H9 (cell line): ENCODE data around the gene LRRC63. TPM values are rescaled to one million over a fixed set of nuclear protein-coding genes. Genes with fewer than 3 reads are reported as not detected.

Experiments used
- DNase-seq: peaks from one replicate; pipeline ENCODE4 v3.0.0-alpha.2; 2017
- H2AFZ ChIP-seq: one replicate; pipeline ENCODE4 v1.6.1; 2013; ENCODE audit warnings: mild to moderate bottlenecking, low read length, control low read depth, moderate library complexity
- H2AK5ac ChIP-seq: 2 replicates; pipeline ENCODE4 v1.6.1; 2013; ENCODE audit warnings: low read length, control low read depth, mixed read lengths; ENCODE audit not compliant: insufficient read length
- H2BK120ac ChIP-seq: one replicate; pipeline ENCODE4 v1.6.1; 2013; ENCODE audit warnings: low read depth, mild to moderate bottlenecking, low read length, control low read depth, inconsistent platforms; ENCODE audit not compliant: poor library complexity, severe bottlenecking
- H2BK12ac ChIP-seq: 2 replicates; pipeline ENCODE4 v1.6.1; 2013; ENCODE audit warnings: low read length, control low read depth, mixed read lengths, low read depth; ENCODE audit not compliant: insufficient read length
- H2BK15ac ChIP-seq: 2 replicates; pipeline ENCODE4 v1.6.1; 2013; ENCODE audit warnings: low read depth, low read length, control low read depth
- H2BK20ac ChIP-seq: one replicate; pipeline ENCODE4 v1.6.1; 2013; ENCODE audit warnings: low read depth, mild to moderate bottlenecking, low read length, control low read depth, inconsistent platforms; ENCODE audit not compliant: poor library complexity, severe bottlenecking
- H2BK5ac ChIP-seq: 2 replicates; pipeline ENCODE4 v1.6.1; 2013; ENCODE audit warnings: low read length, control low read depth, mixed read lengths; ENCODE audit not compliant: insufficient read length
- H3K14ac ChIP-seq: 2 replicates; pipeline ENCODE4 v1.6.1; 2013; ENCODE audit warnings: low read length, control low read depth; ENCODE audit not compliant: insufficient read depth
- H3K18ac ChIP-seq: 2 replicates; pipeline ENCODE4 v1.6.1; 2013; ENCODE audit warnings: low read depth, mild to moderate bottlenecking, mixed read lengths, low read length, control low read depth; ENCODE audit not compliant: insufficient read length
- H3K23ac ChIP-seq: 2 replicates; pipeline ENCODE4 v1.6.1; 2013; ENCODE audit warnings: low read length, control low read depth, mixed read lengths, low read depth; ENCODE audit not compliant: insufficient read length
- H3K23me2 ChIP-seq: 2 replicates; pipeline ENCODE4 v1.6.1; 2013; ENCODE audit warnings: low read depth, mild to moderate bottlenecking, mixed read lengths, low read length, control low read depth; ENCODE audit not compliant: insufficient read length, poor library complexity, severe bottlenecking
- H3K27ac ChIP-seq: 2 replicates; pipeline ENCODE4 v1.5.1; 2013; ENCODE audit warnings: low read length, control low read depth, mixed read lengths, low read depth; ENCODE audit not compliant: insufficient read length
- H3K27me3 ChIP-seq: 2 replicates; pipeline ENCODE4 v1.6.1; 2013; ENCODE audit warnings: low read length, control low read depth, inconsistent platforms; ENCODE audit not compliant: insufficient read depth
- H3K4ac ChIP-seq: 2 replicates; pipeline ENCODE4 v1.6.1; 2013; ENCODE audit warnings: low read depth, mild to moderate bottlenecking, control low read depth, inconsistent platforms, low read length, moderate library complexity
- H3K4me1 ChIP-seq: 2 replicates; pipeline ENCODE4 v1.6.1; 2013; ENCODE audit warnings: low read length, control low read depth, inconsistent platforms; ENCODE audit not compliant: insufficient read depth
- H3K4me2 ChIP-seq: 2 replicates; pipeline ENCODE4 v1.6.1; 2013; ENCODE audit warnings: low read length, control low read depth, mixed read lengths; ENCODE audit not compliant: insufficient read length, insufficient read depth
- H3K56ac ChIP-seq: 2 replicates; pipeline ENCODE4 v1.6.1; 2013; ENCODE audit warnings: low read depth, mild to moderate bottlenecking, mixed read lengths, low read length, control low read depth; ENCODE audit not compliant: insufficient read length
- H3K79me1 ChIP-seq: 2 replicates; pipeline ENCODE4 v1.6.1; 2013; ENCODE audit warnings: low read depth, mild to moderate bottlenecking, moderate library complexity, low read length, control low read depth, inconsistent platforms; ENCODE audit not compliant: insufficient read depth, poor library complexity, severe bottlenecking
- H3K79me2 ChIP-seq: 2 replicates; pipeline ENCODE4 v1.6.1; 2013; ENCODE audit warnings: low read length, control low read depth, inconsistent platforms; ENCODE audit not compliant: insufficient read depth
- H3K9ac ChIP-seq: 2 replicates; pipeline ENCODE4 v1.6.1; 2013; ENCODE audit warnings: low read length, control low read depth, mixed read lengths; ENCODE audit not compliant: insufficient read length; ENCODE audit errors: extremely low read depth
- H3K9me3 ChIP-seq: one replicate; pipeline ENCODE4 v1.6.1; 2013; ENCODE audit warnings: low read depth, low read length, inconsistent platforms; ENCODE audit not compliant: control insufficient read depth
- H3T11ph ChIP-seq: one replicate; pipeline ENCODE4 v1.6.1; 2013; ENCODE audit warnings: mild to moderate bottlenecking, low read length, control low read depth, inconsistent platforms
- H4K20me1 ChIP-seq: one replicate; pipeline ENCODE4 v1.6.1; 2013; ENCODE audit not compliant: control insufficient read depth, insufficient read length, insufficient read depth
- H4K5ac ChIP-seq: 2 replicates; pipeline ENCODE4 v1.6.1; 2013; ENCODE audit warnings: low read depth, mild to moderate bottlenecking, mixed read lengths, low read length, control low read depth; ENCODE audit not compliant: insufficient read length
- H4K8ac ChIP-seq: replicated peaks from 2 replicates; pipeline ENCODE4 v1.6.1; 2013; ENCODE audit warnings: low read length, control low read depth, mixed read lengths, low read depth; ENCODE audit not compliant: insufficient read length
- H4K91ac ChIP-seq: 2 replicates; pipeline ENCODE4 v1.6.1; 2013; ENCODE audit warnings: low read depth, mild to moderate bottlenecking, moderate library complexity, mixed read lengths, low read length, control low read depth; ENCODE audit not compliant: insufficient read length
- H3K27ac Mint-ChIP-seq, 3 experiments: 2 replicates in 2 of 3; 3 replicates in 1 of 3; pipeline ENCODE4 v1.8.0; 2020 to 2021; ENCODE audit warnings: mixed read lengths in 3 of 3, mild to moderate bottlenecking in 1 of 3, moderate library complexity in 1 of 3
- H3K27me3 Mint-ChIP-seq: 2 replicates; pipeline ENCODE4 v1.8.0; 2021; ENCODE audit warnings: low read depth, mild to moderate bottlenecking, moderate library complexity, mixed read lengths
- H3K36me3 Mint-ChIP-seq, 3 experiments: 2 replicates in 2 of 3; 3 replicates in 1 of 3; pipeline ENCODE4 v1.8.0; 2020 to 2021; ENCODE audit warnings: low read depth in 3 of 3, mixed read lengths in 3 of 3; ENCODE audit not compliant: insufficient read depth in 1 of 3
- H3K4me1 Mint-ChIP-seq, 2 experiments: 2 replicates each; pipeline ENCODE4 v1.8.0; 2020; ENCODE audit warnings: mixed read lengths in 2 of 2
- H3K4me3 Mint-ChIP-seq, 2 experiments: 2 replicates in 1 of 2; 3 replicates in 1 of 2; pipeline ENCODE4 v1.8.0; 2020 to 2021; ENCODE audit warnings: mild to moderate bottlenecking in 2 of 2, mixed read lengths in 2 of 2, moderate library complexity in 1 of 2
- H3K9me3 Mint-ChIP-seq, 2 experiments: 2 replicates in 1 of 2; 3 replicates in 1 of 2; pipeline ENCODE4 v1.8.0; 2020; ENCODE audit warnings: mild to moderate bottlenecking in 2 of 2, mixed read lengths in 2 of 2, moderate library complexity in 1 of 2
- WGBS: extraction: QIAGEN DNeasy Blood & Tissue Kit; methylation state at CpG from one replicate; pipeline ENCODE4 v1.1.7; 2013; ENCODE audit warnings: missing lambda C conversion rate, low lambda C conversion rate, mixed read lengths; ENCODE audit not compliant: insufficient read length; ENCODE audit errors: extremely low coverage; 5-methylcytosine and 5-hydroxymethylcytosine counted together
- total RNA-seq: library from RNA; stranded (reverse); gene quantifications from 2 replicates; pipeline ENCODE4 v1.2.1, GENCODE V29; 2021
- TF ChIP-seq, protein P1 (sequence below): fragments of 200-600 bp; sonication (generic); conservative IDR thresholded peaks from 3 replicates; pipeline ENCODE4 v1.8.0; 2021; ENCODE audit warnings: antibody characterized with exemption, mild to moderate bottlenecking

Gene LRRC63
- total RNA-seq, 1 experiment from 2014 or later = not detected

DNA sequence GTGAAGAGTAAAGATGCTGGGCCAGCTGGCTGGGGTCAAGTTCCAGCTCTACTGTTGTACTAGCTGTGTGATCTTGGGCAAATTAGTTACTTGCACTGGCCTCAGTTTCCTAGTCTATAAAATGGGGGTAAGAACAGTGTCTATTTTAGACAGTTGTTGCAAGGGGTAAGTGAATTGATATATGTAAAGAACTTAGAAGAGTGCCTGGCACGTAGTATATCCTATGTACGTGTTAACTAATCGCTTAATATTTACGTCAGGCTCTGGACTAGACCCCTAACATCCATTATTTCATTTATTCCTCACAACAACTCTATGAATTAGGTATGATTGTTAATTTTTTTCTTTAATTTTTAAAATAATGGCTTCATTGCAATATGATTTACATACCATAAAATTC lies 26.1 kb upstream of the LRRC63 start:
- Histone ChIP-seq H3K23me2 (no peaks in the 10 kb centered on the region), H2BK120ac (no peak overlapping the region), H3K9ac (no peak overlapping the region), H3K27me3 (no peaks in the 10 kb centered on the region), H3K4me1 (no peaks in the 10 kb centered on the region; the same call in 1 of the 2 replicates), H2AFZ (no peak overlapping the region), H3K4me2 (no peak overlapping the region), H3K4ac (no peak overlapping the region), H4K91ac (no peak overlapping the region), H3K79me2 (no peaks in the 10 kb centered on the region), H2BK20ac (no peak overlapping the region), H3K23ac (no peak overlapping the region), H2BK12ac (no peak overlapping the region), H3T11ph (no peak overlapping the region), H3K27ac (no peak overlapping the region), H2AK5ac (no peak overlapping the region), H4K5ac (no peak overlapping the region), H4K20me1 (no peaks in the 10 kb centered on the region), H4K8ac (no peak overlapping the region), H3K79me1 (no peaks in the 10 kb centered on the region), H3K9me3 (no peaks in the 10 kb centered on the region), H3K56ac (no peak overlapping the region), H3K18ac (no peak overlapping the region), H3K14ac (no peak overlapping the region), H2BK5ac (no peak overlapping the region), H2BK15ac (no peak overlapping the region)
- H3K36me3 Mint-ChIP-seq = no peaks in the 10 kb centered on the region
- no peak for DNase-seq
- no peaks in the 10 kb centered on the region; the same call in 1 of the 2 replicates for H3K27me3 Mint-ChIP-seq
- TF ChIP-seq, protein P1, sequence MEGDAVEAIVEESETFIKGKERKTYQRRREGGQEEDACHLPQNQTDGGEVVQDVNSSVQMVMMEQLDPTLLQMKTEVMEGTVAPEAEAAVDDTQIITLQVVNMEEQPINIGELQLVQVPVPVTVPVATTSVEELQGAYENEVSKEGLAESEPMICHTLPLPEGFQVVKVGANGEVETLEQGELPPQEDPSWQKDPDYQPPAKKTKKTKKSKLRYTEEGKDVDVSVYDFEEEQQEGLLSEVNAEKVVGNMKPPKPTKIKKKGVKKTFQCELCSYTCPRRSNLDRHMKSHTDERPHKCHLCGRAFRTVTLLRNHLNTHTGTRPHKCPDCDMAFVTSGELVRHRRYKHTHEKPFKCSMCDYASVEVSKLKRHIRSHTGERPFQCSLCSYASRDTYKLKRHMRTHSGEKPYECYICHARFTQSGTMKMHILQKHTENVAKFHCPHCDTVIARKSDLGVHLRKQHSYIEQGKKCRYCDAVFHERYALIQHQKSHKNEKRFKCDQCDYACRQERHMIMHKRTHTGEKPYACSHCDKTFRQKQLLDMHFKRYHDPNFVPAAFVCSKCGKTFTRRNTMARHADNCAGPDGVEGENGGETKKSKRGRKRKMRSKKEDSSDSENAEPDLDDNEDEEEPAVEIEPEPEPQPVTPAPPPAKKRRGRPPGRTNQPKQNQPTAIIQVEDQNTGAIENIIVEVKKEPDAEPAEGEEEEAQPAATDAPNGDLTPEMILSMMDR = no peak
- H3K4me3 Mint-ChIP-seq = no peak overlapping the region
- WGBS = no CpG with 5 or more reads among the region's 4 CpGs
- no peak overlapping the region for H3K27ac Mint-ChIP-seq
- H3K9me3 Mint-ChIP-seq = no peaks in the 10 kb centered on the region
- H3K4me1 Mint-ChIP-seq = peaks cover 0 to 3% of the 10 kb centered on the region in 2 experiments; a peak in 1 of 4 replicates
